Transverse colon (tissue), 4 donors: ENCODE results near the gene UBFD1. TPM values are rescaled to one million over a fixed set of nuclear protein-coding genes. Genes with fewer than 3 reads are reported as not detected.

Experiments used
- DNase-seq: peaks from one replicate; pipeline ENCODE4 v3.0.0-alpha.2; 2019
- H3K27ac ChIP-seq, 4 donors: fragments of 200-600 bp; sonication (generic); 2 replicates each; pipeline ENCODE4 v1.5.1; 2016 to 2018; ENCODE audit warnings: inconsistent platforms in 4 of 4
- H3K27me3 ChIP-seq: fragments of 200-600 bp; sonication (generic); 2 replicates; pipeline ENCODE4 v1.5.1; 2017; ENCODE audit warnings: inconsistent platforms
- H3K36me3 ChIP-seq, 4 donors: fragments of 200-600 bp; sonication (generic); 2 replicates each; pipeline ENCODE4 v1.5.1; 2017 to 2019; ENCODE audit warnings: inconsistent platforms in 4 of 4
- H3K4me1 ChIP-seq, 4 donors: fragments of 200-600 bp; sonication (generic); 2 replicates each; pipeline ENCODE4 v1.5.1; 2017 to 2020; ENCODE audit warnings: inconsistent platforms in 4 of 4
- H3K4me3 ChIP-seq, 4 donors: fragments of 200-600 bp; sonication (generic); 1 replicate in 1 of 4; 2 replicates in 3 of 4; pipeline versions ENCODE4 v1.5.1 to v1.6.1; 2017 to 2019; ENCODE audit warnings: inconsistent platforms in 4 of 4
- H3K9me3 ChIP-seq, 2 donors: fragments of 200-600 bp; sonication (generic); 2 replicates each; pipeline ENCODE4 v1.5.1; 2017 to 2019; ENCODE audit warnings: inconsistent platforms in 2 of 2
- CTCF ChIP-seq, 5 experiments: fragments of 200-600 bp in 3 of 5; fragments of 450-650 bp in 2 of 5; sonication (generic) in 3 of 5; IDR thresholded peaks; 1 replicate in 2 of 5; 2 replicates in 3 of 5; pipeline ENCODE4 v1.5.1; 2016 to 2017; ENCODE audit warnings: antibody characterized with exemption in 5 of 5, inconsistent platforms in 3 of 5, mild to moderate bottlenecking in 2 of 5, moderate library complexity in 1 of 5
- EP300 ChIP-seq: sonication (generic); formaldehyde crosslinking; IDR thresholded peaks from one replicate; pipeline ENCODE4 v1.6.1; 2017; ENCODE audit warnings: antibody characterized with exemption, low read depth
- POLR2A ChIP-seq: fragments of 450-650 bp; IDR thresholded peaks from one replicate; pipeline ENCODE4 v1.6.1; 2016; ENCODE audit warnings: antibody characterized with exemption, mild to moderate bottlenecking, moderate library complexity
- POLR2AphosphoS5 ChIP-seq, 3 donors: sonication (generic); formaldehyde crosslinking; IDR thresholded peaks; one replicate each; pipeline ENCODE4 v1.6.1; 2016; ENCODE audit warnings: antibody characterized with exemption in 3 of 3
- WGBS, 2 donors: methylation state at CpG; one replicate each; pipeline ENCODE4 v1.1.5; 2018; ENCODE audit warnings: low coverage in 1 of 2; 5-methylcytosine and 5-hydroxymethylcytosine counted together
- in situ Hi-C, 4 donors: fragments of 200-750 bp; cut with MboI; loops; one replicate each; pipeline versions ENCODE4 v1.15.0 to v1.15.1; 2017; ENCODE audit warnings: low sequenced_read_pairs in 3 of 4, low pct_ligation_motif_present in 1 of 4, low pct_unique_long_range_greater_than_20kb in 1 of 4
- intact Hi-C: fragments of 100-400 bp; cut with DNase I; formaldehyde crosslinking; loops from one replicate; pipeline ENCODE4 v1.15.1; 2023; ENCODE audit warnings: low total_unique reads
- total RNA-seq, 4 donors: library from RNA; depleted of rRNA; stranded (reverse); fragments of >200 nt; gene quantifications; one replicate each; pipeline ENCODE4 v1.1.0, GENCODE V29; 2016

The UBFD1 gene
- total RNA-seq, 4 donors from 2014 or later = 34.3 to 186 (median 80.6) TPM

- Histone ChIP-seq H3K9me3 (no peaks in the 10 kb centered on the region), H3K4me3 (no peak overlapping the region), H3K27me3 (no peaks in the 10 kb centered on the region), H3K27ac (no peak overlapping the region), H3K4me1 (no peaks in the 10 kb centered on the region), H3K36me3 (peaks cover 0 to 78% (median 34%) of the 10 kb centered on the region in 4 donors)
- WGBS, 2 donors = 91% methylated on average over 3 of the region's 3 CpGs; no CpG with 5 or more reads in 1 of the 2 donors
- TF ChIP-seq CTCF (IDR thresholded peaks at IDR 0.05) (no peak), POLR2A (no peak), EP300 (no peak), POLR2AphosphoS5 (IDR thresholded peaks at IDR 0.05) (no peak)
- intact Hi-C loops = no loop called here
- in situ Hi-C loops = no loop called here
- no peak for DNase-seq
Observed at GRCh38 chr16:23567602-23568001, 10.1 kb downstream of the UBFD1 start.

GRCh38 chr16:23570992-23571632, 13.6 kb downstream of the UBFD1 start:
- intact Hi-C loops = no loop called here
- peaks cover 0 to 61% (median 19%) of the 10 kb centered on the region in 4 donors for H3K36me3 ChIP-seq

GRCh38 chr16:23571895-23572294, 14.4 kb downstream of the UBFD1 start:
- no peak for DNase-seq
- H3K9me3 ChIP-seq = no peaks in the 10 kb centered on the region
- no peak overlapping the region for H3K4me3 ChIP-seq
- H3K36me3 ChIP-seq = peaks cover 0 to 54% (median 18%) of the 10 kb centered on the region in 4 donors
- no peaks in the 10 kb centered on the region for H3K27me3 ChIP-seq
- intact Hi-C loops = no loop called here
- in situ Hi-C loops = no loop called here
- no peaks in the 10 kb centered on the region for H3K4me1 ChIP-seq
- TF ChIP-seq POLR2A (no peak), POLR2AphosphoS5 (IDR thresholded peaks at IDR 0.05) (no peak), EP300 (no peak), CTCF (IDR thresholded peaks at IDR 0.05) (no peak)
- no peak overlapping the region for H3K27ac ChIP-seq
- 93 to 97% methylated on average over 5 of the region's 5 CpGs for WGBS, 2 donors

More at GRCh38 chr16:23570992-23571632, 13.6 kb downstream of the UBFD1 start:
- in situ Hi-C loops = no loop called here
- Histone ChIP-seq H3K4me3 (no peak overlapping the region), H3K27ac (no peak overlapping the region), H3K4me1 (no peaks in the 10 kb centered on the region), H3K9me3 (no peaks in the 10 kb centered on the region), H3K27me3 (no peaks in the 10 kb centered on the region)
- TF ChIP-seq EP300 (no peak), POLR2A (no peak), POLR2AphosphoS5 (IDR thresholded peaks at IDR 0.05) (no peak), CTCF (IDR thresholded peaks at IDR 0.05) (no peak)
- DNase-seq = no peak
- WGBS, 2 donors = 60 to 73% methylated on average over 1 to 8 of the region's 8 CpGs

GRCh38 chr16:23572394-23572793, 14.9 kb downstream of the UBFD1 start:
- in situ Hi-C loops (no loop called here), intact Hi-C loops (no loop called here)
- DNase-seq = no peak
- Histone ChIP-seq H3K27ac (no peak overlapping the region), H3K4me1 (no peaks in the 10 kb centered on the region), H3K4me3 (no peak overlapping the region), H3K36me3 (peaks cover 0 to 49% (median 15%) of the 10 kb centered on the region in 4 donors), H3K9me3 (no peaks in the 10 kb centered on the region), H3K27me3 (no peaks in the 10 kb centered on the region)
- TF ChIP-seq CTCF (IDR thresholded peaks at IDR 0.05) (no peak), POLR2A (no peak), EP300 (no peak), POLR2AphosphoS5 (IDR thresholded peaks at IDR 0.05) (no peak)
- WGBS, 2 donors = 92% methylated on average over 9 of the region's 9 CpGs; no CpG with 5 or more reads in 1 of the 2 donors
